ENCODE results near the gene ARHGAP24.

- TF ChIP-seq CTCF (IDR thresholded peaks at IDR 0.05) (no peak), POLR2A (IDR thresholded peaks at IDR 0.05) (no peak), EP300 (IDR thresholded peaks at IDR 0.05) (no peak)
Measured at GRCh38 chr4:85907001-85907400, 432.1 kb downstream of the ARHGAP24 start.

Data from ovary (tissue), 3 donors.